Left cardiac atrium (tissue), 4 donors: Measurements from ENCODE around the gene TANC2. TPM values are rescaled to one million over a fixed set of nuclear protein-coding genes. Genes with fewer than 3 reads are reported as not detected.

Experiments used
- ATAC-seq, 2 donors: fragments of 200-7000 bp; cut with Tn5 transposase; one replicate each; pipeline ENCODE4 v1.9.1; 2020; ENCODE audit warnings: mild to moderate bottlenecking in 2 of 2, moderate library complexity in 2 of 2
- DNase-seq: peaks from one replicate; pipeline ENCODE4 v3.0.0-alpha.2; 2020
- intact Hi-C, 2 donors: fragments of 100-400 bp; cut with DNase I; formaldehyde crosslinking; loops; one replicate each; pipeline versions ENCODE4 v1.14.1 to v1.15.1; 2022 to 2023
- long read RNA-seq: library from polyadenylated mRNA; unstranded; transcript quantifications from one replicate; pipeline ENCODE4 v2.0.0, GENCODE V29; 2021
- total RNA-seq, 2 donors: library from RNA; stranded (reverse); fragmentation: NEBNext Ultra II Directional; extraction: Animal tissue kit (Norgen Biotek cat#: 25700); gene quantifications; one replicate each; pipeline ENCODE4 v1.2.1, GENCODE V29; 2021
- donor health status: DM: no; HTN: yes; CAD: no.
- donor health status: DM: no; HTN: yes; CAD: no; lungs with severe emphysema.
- donor health status: DM: yes; HTN: yes; CAD: no.
- donor health status: Dilated cardiomyopathy.

The TANC2 gene
- total RNA-seq = 10 to 100 TPM in 1 of 2 donors, 1 to 10 TPM in 1; 9.9 to 14.1 TPM
- long read RNA-seq, partial matches to known transcripts = 0 of 1 reads
- long read RNA-seq, other reads (novel, unspliced or antisense) = 1 of 1 reads

DNA sequence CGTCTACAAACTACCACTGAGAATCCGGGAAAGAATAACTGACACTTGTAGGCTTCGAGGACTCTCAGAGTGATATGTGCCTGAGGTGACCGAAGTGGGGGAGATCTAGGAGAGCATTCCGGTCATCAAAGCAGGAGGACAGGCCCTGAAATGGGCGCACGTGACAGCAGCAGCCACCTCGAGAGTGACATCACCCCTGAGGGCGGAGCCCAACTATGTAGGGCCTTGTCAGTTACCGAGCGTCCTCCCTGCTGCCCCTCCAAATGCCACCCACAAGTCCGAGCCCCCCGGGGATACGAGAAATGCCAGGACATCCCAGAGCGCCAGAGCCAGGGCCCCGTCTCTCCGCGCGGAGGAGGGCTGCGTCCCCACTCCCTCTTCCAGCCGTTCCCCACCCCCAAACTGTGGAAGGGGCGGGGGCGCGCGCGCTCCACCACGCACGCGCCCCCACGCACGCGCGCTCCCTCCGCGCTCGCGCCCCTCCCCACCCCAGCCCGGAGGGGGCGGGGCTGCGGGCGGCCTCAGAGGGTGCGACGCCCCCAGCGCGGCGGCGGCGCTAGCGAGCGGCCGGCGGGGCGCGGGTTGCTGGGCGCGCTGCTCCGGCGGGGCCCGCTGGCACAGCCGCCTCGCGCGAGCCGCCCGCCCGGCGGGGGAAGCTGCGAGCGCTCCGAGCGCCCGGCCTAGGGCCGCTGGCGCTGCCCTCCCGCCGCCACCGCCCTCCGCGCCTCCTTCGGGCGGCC is at the start of gene TANC2:
Gene TANC2, plus strand, starts transcription at position 550 of the 740 bp plus-strand sequence. CDS start 43,325 bp downstream, outside the sequence.
- peak; percentile 88 for DNase-seq
- peak; percentile 97 for ATAC-seq
- intact Hi-C loops = loop anchor here in 1 of 2 donors (2.0 kb wide), 1 partner anchor 261 kb away; no protein-coding TSS in a partner anchor

GRCh38 chr17:62916684-62917571 is 49.1 kb upstream of the TANC2 start:
- intact Hi-C loops = loop anchor here in 1 of 2 donors (10.0 kb wide), 1 partner anchor 58 kb away; no protein-coding TSS in a partner anchor
- DNase-seq (peak; percentile 54), ATAC-seq (peak; percentile 55 to 90)

DNA sequence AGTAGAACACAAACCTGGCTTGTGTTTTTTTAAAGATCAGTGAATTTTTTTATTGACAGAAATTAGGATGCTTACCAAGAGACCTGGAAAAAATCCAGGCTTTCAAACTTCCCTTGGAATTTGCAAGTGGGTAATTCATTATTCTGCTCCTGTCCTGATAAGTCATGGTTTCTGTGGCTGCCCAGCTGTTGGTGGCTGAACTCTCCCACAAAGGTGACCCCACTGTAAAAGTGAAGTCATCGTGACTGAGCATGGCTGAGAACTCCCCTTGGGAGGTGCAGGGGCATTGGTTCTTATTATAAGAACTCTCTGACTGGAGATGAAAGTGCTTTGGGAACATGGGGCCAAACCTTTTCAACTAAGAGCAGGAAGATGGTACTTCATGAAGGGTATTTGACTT is 46.6 kb upstream of the TANC2 start:
- DNase-seq (no peak), ATAC-seq (no peak)
- intact Hi-C loops = loop anchor here in 1 of 2 donors (10.0 kb wide), 1 partner anchor 55 kb away; no protein-coding TSS in a partner anchor

DNA sequence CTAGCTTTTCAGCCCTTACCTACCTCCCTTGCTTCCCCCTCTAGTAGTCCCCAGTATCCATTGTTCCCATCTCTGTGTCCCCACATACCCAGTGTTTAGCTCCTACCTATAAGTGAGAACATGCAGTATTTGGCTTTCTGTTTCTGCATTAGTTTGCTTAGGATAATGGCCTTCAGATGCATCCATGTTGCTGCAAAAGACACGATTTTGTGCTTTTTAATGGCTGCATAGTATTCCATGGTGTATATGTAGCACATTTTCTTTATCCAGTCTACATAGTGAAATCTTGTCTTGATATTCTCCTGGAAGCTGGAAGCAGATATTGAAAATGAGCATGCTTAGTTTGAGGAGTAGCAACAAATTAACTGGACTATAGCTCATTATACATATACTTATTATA is 45.7 kb upstream of the TANC2 start:
- no peak for ATAC-seq
- DNase-seq = no peak
- intact Hi-C loops = no loop called here

GRCh38 chr17:62921817-62922216 is 44.2 kb upstream of the TANC2 start:
- intact Hi-C loops = no loop called here
- DNase-seq = no peak
- no peak for ATAC-seq

- ATAC-seq = no peak
- intact Hi-C loops = no loop called here
Observed at GRCh38 chr17:62923258-62924150, 42.5 kb upstream of the TANC2 start.

GRCh38 chr17:62925267-62925836 is 40.7 kb upstream of the TANC2 start:
- ATAC-seq = no peak
- intact Hi-C loops = no loop called here
- no peak for DNase-seq

More at GRCh38 chr17:62923258-62924150, 42.5 kb upstream of the TANC2 start:
- no peak for DNase-seq

DNA sequence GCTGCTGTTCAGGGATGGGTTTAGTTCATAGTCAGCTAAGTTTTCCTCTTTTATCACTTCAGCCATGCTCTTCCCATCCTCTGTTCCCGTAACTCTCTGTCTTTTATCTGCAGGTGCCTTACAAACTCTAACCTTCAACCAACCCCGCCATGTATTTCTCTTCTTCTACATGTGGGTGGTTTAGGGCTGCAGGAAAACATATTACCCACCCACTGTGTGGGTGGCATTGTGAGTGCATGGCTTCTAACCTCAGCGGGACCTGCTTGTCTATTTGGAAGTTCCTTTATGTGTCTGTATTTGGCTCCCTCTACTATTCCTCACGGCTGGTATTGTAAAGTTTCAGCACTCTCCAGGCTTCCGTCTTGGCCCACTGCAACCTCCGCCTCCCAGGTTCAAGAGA is 39.0 kb upstream of the TANC2 start:
- intact Hi-C loops = no loop called here
- no peak for ATAC-seq
- DNase-seq = no peak

GRCh38 chr17:62929320-62929719 is 36.7 kb upstream of the TANC2 start:
- DNase-seq (no peak), ATAC-seq (no peak)
- intact Hi-C loops = no loop called here

- no peak for DNase-seq
- intact Hi-C loops = no loop called here
- no peak for ATAC-seq
Observed at GRCh38 chr17:62931101-62931500, 34.9 kb upstream of the TANC2 start.

GRCh38 chr17:62933501-62934385 is 32.3 kb upstream of the TANC2 start:
- intact Hi-C loops = no loop called here
- DNase-seq (no peak), ATAC-seq (no peak)

DNA sequence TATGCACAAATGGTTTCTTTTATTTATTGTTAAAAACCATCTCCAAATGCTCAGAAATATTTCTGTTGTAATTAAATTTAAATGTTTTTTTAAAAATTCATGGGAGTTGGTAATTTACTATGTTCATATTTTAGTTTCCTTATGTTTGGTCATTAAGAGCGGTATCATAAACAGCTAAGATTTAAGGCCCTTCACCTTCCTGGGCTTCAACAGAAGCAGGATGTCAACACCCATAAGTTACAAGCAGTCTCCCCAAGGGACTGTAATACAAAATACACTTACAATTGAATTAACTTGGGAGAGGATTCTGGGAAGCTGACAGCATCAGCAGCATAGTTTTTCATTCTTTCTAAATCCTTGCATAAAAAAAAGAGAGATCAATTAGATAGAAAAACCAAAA is 30.9 kb upstream of the TANC2 start:
- DNase-seq (no peak), ATAC-seq (no peak)
- intact Hi-C loops = no loop called here

GRCh38 chr17:62935523-62935922 is 30.5 kb upstream of the TANC2 start:
- DNase-seq = no peak
- ATAC-seq = no peak
- intact Hi-C loops = no loop called here

DNA sequence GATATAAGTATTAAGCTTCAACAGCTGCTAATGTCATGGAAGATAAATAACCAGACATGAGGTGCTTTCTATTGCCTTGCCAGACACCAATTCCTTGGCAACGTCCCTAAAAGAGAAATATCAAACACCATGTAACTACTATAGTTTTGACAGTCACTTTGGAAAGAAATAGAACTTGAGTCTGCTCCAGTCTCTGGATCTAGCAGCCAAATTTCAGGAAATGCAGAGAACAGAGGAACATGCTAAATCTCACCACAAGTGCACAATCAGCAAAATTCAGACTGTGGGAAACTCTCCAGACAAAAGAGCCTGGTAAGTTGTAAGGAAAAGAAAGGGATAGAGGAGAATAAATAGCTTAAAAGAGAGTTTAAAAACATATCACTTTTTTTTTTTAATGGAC is 28.4 kb upstream of the TANC2 start:
- intact Hi-C loops = no loop called here
- DNase-seq (no peak), ATAC-seq (no peak)

- ATAC-seq (no peak), DNase-seq (no peak)
- intact Hi-C loops = no loop called here
Observed at GRCh38 chr17:62941358-62941991, 24.6 kb upstream of the TANC2 start.

- intact Hi-C loops = no loop called here
- no peak for ATAC-seq
- DNase-seq = no peak
Observed at GRCh38 chr17:62948370-62948769, 17.7 kb upstream of the TANC2 start.

GRCh38 chr17:62949036-62949435 is 17.0 kb upstream of the TANC2 start:
- ATAC-seq = no peak
- intact Hi-C loops = no loop called here
- DNase-seq = no peak
